Measurements from ENCODE around the gene PRDX5.

PRDX5 gene

DNA sequence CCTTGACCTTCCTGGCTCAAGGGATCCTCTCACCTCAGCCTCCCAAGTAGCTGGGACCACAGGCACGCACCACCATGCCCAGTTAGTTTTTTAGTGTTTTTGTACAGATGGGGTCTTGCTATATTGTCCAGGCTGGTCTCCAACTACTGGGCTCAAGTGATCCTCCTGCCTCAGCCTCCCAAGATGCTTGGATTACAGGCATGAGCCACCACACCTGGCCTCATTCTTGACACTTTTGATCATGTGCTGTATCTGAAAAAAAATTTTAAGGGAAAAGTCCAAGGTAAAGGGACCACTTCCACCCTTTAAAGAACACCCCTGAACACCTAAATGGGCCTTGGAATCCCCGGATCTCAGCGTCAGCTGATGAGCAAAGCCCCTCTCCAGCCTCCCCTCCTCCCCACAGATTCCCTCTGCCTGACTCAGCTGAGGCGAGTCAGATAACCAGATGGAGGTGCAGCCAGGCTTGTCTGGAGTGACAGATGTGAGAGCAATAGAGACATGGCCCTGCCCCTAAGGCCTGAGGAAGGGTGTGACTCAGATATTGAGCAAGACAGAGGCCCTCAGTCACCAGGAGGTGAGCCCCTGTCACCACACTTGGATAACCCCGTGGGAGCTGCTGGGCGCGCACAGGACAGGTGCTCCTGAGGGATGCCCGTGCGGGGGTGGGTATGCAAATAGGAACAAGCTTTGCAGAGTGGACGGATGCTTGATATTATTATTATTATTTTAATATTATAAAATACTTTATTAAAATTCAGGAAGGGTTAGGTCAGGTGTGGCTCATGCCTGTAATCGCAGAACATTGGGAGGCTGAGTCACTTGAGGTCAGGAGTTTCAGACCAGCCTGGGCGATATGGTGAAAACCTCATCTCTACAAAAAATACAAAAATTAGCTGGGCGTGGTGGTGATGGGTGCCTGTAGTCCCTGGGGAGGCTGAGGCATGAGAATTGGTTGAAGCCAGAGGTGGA lies 17.1 kb downstream of the PRDX5 start:
- intact Hi-C loops (cut with micrococcal nuclease), result no loop called here
- no peaks in the 10 kb centered on the region for H3K9me3 Mint-ChIP-seq
- peak overlapping the region; percentile 42 for H3K27ac Mint-ChIP-seq
- peaks cover 49% of the 10 kb centered on the region for H3K4me1 Mint-ChIP-seq (ENCODE audit: low read depth)
- no peaks in the 10 kb centered on the region for H3K36me3 Mint-ChIP-seq (ENCODE audit: low read depth)
- peaks cover 3% of the 10 kb centered on the region for H3K27me3 Mint-ChIP-seq
- no peak overlapping the region for H3K4me3 Mint-ChIP-seq

GRCh38 chr11:64337538-64338249 lies 19.8 kb downstream of the PRDX5 start:
- Mint-ChIP-seq H3K27ac (no peak overlapping the region), H3K4me1 (ENCODE audit: low read depth) (peaks cover 56% of the 10 kb centered on the region), H3K4me3 (no peak overlapping the region), H3K36me3 (ENCODE audit: low read depth) (peaks cover 15% of the 10 kb centered on the region), H3K9me3 (no peaks in the 10 kb centered on the region), H3K27me3 (no peaks in the 10 kb centered on the region)
- intact Hi-C loops (cut with micrococcal nuclease), result no loop called here

GRCh38 chr11:64338716-64339115 lies 20.8 kb downstream of the PRDX5 start:
- H3K4me1 Mint-ChIP-seq (ENCODE audit: low read depth), result peaks cover 64% of the 10 kb centered on the region
- H3K27ac Mint-ChIP-seq, result peak overlapping the region; percentile 93
- no peaks in the 10 kb centered on the region for H3K27me3 Mint-ChIP-seq
- intact Hi-C loops (cut with micrococcal nuclease), result no loop called here
- H3K4me3 Mint-ChIP-seq, result no peak overlapping the region
- peaks cover 25% of the 10 kb centered on the region for H3K36me3 Mint-ChIP-seq (ENCODE audit: low read depth)
- H3K9me3 Mint-ChIP-seq, result no peaks in the 10 kb centered on the region

GRCh38 chr11:64339286-64339685 lies 21.4 kb downstream of the PRDX5 start:
- Mint-ChIP-seq H3K27me3 (no peaks in the 10 kb centered on the region), H3K36me3 (ENCODE audit: low read depth) (peaks cover 31% of the 10 kb centered on the region), H3K4me1 (ENCODE audit: low read depth) (peaks cover 66% of the 10 kb centered on the region), H3K9me3 (no peaks in the 10 kb centered on the region), H3K27ac (peak overlapping the region; percentile 93), H3K4me3 (peak overlapping the region; percentile 80)
- intact Hi-C loops (cut with micrococcal nuclease), result no loop called here

- H3K9me3 Mint-ChIP-seq, result no peaks in the 10 kb centered on the region
These were observed 22.0 kb downstream of the PRDX5 start, which contains the start of gene CCDC88B for GRCh38 chr11:64339754-64340408. Gene CCDC88B (plus strand): TSS chr11:64340204. CDS start chr11:64340267, 63 bp downstream.

DNA sequence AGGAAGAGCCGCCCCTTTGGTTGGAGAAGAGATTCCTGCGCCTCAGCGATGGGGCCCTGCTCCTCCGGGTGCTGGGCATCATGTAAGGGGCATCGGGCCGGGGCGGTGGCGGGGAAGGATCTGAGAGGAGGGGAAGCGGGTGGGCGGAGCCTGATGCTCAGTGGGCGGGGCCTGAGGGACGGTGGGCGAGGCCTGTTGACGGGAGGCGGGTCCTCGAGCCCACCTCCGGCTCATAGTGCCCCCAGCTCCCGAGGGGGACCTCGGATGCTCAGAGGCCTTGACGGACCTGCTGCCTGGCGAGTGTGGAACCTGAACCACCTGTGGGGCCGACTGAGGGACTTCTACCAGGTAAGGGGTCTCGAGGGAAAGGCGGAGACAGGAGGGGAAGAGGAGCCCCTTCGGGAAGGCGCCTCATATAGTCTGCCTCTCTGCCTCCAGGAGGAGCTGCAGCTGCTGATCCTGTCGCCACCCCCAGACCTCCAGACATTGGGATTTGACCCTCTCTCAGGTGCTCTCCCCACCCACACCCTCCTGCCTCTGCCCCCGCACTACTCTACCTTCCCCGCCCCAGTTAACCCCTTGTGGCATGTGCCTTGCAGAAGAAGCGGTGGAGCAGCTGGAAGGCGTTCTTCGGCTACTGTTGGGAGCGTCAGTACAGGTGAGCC lies 22.9 kb downstream of the PRDX5 start:
- Mint-ChIP-seq H3K9me3 (no peaks in the 10 kb centered on the region), H3K36me3 (ENCODE audit: low read depth) (peaks cover 46% of the 10 kb centered on the region), H3K4me3 (peak overlapping the region; percentile 80), H3K4me1 (ENCODE audit: low read depth) (peaks cover 69% of the 10 kb centered on the region), H3K27ac (peak overlapping the region; percentile 93), H3K27me3 (no peaks in the 10 kb centered on the region)
- intact Hi-C loops (cut with micrococcal nuclease), result loop anchor here (5.0 kb wide), 1 partner anchor 34 kb away; the partner anchor contains the start of gene ESRRA

More at GRCh38 chr11:64339754-64340408, 22.0 kb downstream of the PRDX5 start, which contains the start of gene CCDC88B:
- Mint-ChIP-seq H3K4me1 (ENCODE audit: low read depth) (peaks cover 68% of the 10 kb centered on the region), H3K27ac (peak within 1 kb of the TSS; percentile 93), H3K4me3 (peak within 1 kb of the TSS; percentile 80), H3K27me3 (no peaks in the 10 kb centered on the region), H3K36me3 (ENCODE audit: low read depth) (peaks cover 37% of the 10 kb centered on the region)
- intact Hi-C loops (cut with micrococcal nuclease), result loop anchor here (5.0 kb wide), 1 partner anchor 33 kb away; the partner anchor contains the start of gene ESRRA

DNA sequence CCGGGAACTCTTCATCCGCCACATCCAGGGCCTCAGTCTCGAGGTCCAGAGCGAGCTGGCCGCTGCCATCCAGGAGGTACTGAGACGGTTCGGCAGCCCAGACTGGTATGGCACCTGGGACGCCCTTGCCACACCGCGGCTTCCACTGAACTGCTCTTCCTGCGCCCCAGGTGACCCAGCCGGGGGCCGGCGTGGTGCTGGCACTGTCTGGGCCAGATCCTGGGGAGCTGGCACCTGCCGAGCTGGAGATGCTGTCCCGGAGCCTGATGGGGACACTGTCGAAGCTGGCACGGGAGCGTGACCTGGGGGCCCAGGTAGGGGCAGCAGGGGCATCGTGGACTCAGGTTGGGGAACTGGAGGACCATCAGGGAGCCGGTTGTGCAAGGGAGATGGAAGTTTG lies 23.5 kb downstream of the PRDX5 start:
- H3K36me3 Mint-ChIP-seq (ENCODE audit: low read depth), result peaks cover 52% of the 10 kb centered on the region
- H3K27ac Mint-ChIP-seq, result peak overlapping the region; percentile 48
- H3K4me1 Mint-ChIP-seq (ENCODE audit: low read depth), result peaks cover 74% of the 10 kb centered on the region
- no peaks in the 10 kb centered on the region for H3K27me3 Mint-ChIP-seq
- intact Hi-C loops (cut with micrococcal nuclease), result loop anchor here (5.0 kb wide), 1 partner anchor 34 kb away; the partner anchor contains the start of gene ESRRA
- H3K9me3 Mint-ChIP-seq, result no peaks in the 10 kb centered on the region
- H3K4me3 Mint-ChIP-seq, result peak overlapping the region; percentile 80

DNA sequence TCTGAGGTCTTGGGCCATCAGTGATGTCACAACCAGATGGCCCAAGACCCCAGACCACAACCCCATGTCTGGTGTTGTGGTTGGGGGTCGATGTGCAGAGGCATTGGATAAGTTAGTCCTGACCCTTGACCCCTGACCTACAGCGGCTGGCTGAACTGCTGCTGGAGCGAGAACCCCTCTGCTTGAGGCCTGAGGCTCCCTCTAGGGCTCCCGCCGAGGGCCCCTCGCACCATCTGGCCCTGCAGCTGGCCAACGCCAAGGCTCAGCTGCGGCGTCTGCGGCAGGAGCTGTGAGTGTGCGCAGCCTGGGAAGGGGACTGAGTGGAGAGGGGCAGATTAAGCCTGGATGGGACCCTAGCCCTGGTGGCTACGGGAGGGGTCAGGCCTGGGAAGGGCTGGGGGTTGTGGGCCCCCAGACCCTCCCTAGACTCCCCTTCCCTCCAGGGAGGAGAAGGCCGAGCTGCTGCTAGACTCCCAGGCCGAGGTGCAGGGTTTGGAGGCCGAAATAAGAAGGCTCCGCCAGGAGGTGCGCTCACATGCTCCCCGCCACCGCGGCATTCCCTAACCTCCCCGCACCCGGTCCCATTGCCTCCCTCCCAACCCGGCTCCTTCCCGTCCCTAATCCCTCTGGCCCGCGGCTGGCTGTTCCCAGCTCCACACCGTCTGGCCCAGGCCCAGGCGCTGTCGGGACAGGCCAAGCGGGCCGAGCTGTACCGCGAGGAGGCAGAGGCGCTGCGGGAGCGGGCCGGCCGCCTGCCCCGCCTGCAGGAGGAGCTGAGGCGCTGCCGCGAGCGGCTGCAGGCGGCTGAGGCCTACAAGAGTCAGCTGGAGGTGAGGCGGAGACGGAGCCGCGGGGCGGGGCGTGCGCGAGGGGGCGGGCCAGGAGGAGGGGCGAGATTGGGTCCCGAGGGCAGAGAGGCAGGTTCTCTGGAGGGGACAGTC lies 24.2 kb downstream of the PRDX5 start:
- H3K27ac Mint-ChIP-seq, result peak overlapping the region; percentile 48
- peak overlapping the region; percentile 57 for H3K4me3 Mint-ChIP-seq
- no peaks in the 10 kb centered on the region for H3K27me3 Mint-ChIP-seq
- peaks cover 80% of the 10 kb centered on the region for H3K4me1 Mint-ChIP-seq (ENCODE audit: low read depth)
- no peaks in the 10 kb centered on the region for H3K9me3 Mint-ChIP-seq
- intact Hi-C loops (cut with micrococcal nuclease), result loop anchor here (5.0 kb wide), 1 partner anchor 35 kb away; the partner anchor contains the start of gene ESRRA
- peaks cover 59% of the 10 kb centered on the region for H3K36me3 Mint-ChIP-seq (ENCODE audit: low read depth)

DNA sequence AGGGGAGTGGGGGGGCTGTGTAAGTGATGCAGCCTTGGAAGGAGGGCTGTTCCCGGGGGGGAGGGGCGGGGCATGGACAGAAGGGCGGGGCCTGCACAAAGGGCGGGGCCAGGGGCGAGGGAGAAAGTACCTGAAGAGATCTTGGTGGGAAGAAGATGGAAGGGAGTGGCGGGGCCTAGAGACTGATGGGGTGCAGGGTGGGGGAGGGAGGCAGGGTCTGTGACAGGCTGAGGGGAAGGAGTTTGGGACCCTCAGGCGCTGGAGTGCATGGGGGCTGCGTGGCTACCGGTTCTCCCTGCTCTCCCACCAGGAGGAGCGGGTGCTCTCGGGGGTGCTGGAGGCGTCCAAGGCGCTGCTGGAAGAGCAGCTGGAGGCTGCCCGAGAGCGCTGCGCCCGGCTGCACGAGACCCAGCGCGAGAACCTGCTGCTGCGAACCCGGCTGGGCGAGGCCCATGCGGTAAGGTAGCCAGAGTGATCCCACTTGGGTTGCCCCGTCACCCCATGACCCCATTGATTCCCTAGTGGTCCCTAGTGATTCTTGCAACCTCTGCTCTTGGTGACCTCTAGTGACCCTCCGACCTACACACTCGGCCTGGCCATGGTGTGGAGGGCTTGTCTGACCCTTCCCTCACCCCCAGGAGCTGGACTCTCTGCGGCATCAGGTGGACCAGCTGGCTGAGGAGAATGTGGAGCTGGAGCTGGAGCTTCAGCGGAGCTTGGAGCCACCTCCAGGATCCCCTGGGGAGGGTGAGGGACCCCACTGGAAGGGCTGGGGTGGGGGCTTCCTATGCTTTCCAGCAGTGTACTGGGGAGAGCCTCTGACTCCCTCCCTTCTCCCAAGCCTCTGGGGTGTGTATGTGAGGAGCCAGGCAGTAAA lies 25.2 kb downstream of the PRDX5 start:
- Mint-ChIP-seq H3K27me3 (no peaks in the 10 kb centered on the region), H3K4me1 (ENCODE audit: low read depth) (peaks cover 84% of the 10 kb centered on the region), H3K36me3 (ENCODE audit: low read depth) (peaks cover 67% of the 10 kb centered on the region), H3K4me3 (no peak overlapping the region), H3K9me3 (no peaks in the 10 kb centered on the region), H3K27ac (no peak overlapping the region)
- intact Hi-C loops (cut with micrococcal nuclease), result loop anchor here (5.0 kb wide), 1 partner anchor 36 kb away; the partner anchor contains the start of gene ESRRA

GRCh38 chr11:64343767-64344559 lies 26.0 kb downstream of the PRDX5 start:
- H3K4me1 Mint-ChIP-seq (ENCODE audit: low read depth), result peaks cover 78% of the 10 kb centered on the region
- intact Hi-C loops (cut with micrococcal nuclease), result loop anchor here (5.0 kb wide), 1 partner anchor 37 kb away; the partner anchor contains the start of gene ESRRA

DNA sequence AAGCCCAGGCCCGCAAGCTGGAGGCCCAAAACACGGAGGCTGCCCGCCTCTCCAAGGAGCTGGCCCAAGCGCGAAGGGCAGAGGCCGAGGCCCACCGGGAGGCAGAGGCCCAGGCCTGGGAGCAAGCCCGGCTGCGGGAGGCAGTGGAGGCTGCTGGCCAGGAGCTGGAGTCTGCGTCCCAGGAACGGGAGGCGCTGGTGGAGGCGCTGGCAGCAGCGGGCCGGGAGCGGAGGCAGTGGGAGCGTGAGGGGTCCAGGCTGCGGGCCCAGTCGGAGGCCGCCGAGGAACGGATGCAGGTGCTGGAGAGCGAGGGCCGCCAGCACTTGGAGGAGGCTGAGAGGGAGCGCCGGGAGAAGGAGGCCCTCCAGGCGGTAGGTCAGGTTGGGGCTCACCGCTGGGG lies 26.9 kb downstream of the PRDX5 start:
- Mint-ChIP-seq H3K9me3 (no peaks in the 10 kb centered on the region), H3K4me3 (no peak overlapping the region), H3K36me3 (ENCODE audit: low read depth) (peaks cover 80% of the 10 kb centered on the region), H3K27me3 (no peaks in the 10 kb centered on the region), H3K27ac (no peak overlapping the region), H3K4me1 (ENCODE audit: low read depth) (peaks cover 69% of the 10 kb centered on the region)
- intact Hi-C loops (cut with micrococcal nuclease), result loop anchor here (5.0 kb wide), 1 partner anchor 37 kb away; the partner anchor contains the start of gene ESRRA

More at GRCh38 chr11:64343767-64344559, 26.0 kb downstream of the PRDX5 start:
- H3K27me3 Mint-ChIP-seq, result no peaks in the 10 kb centered on the region
- no peak overlapping the region for H3K4me3 Mint-ChIP-seq
- peaks cover 72% of the 10 kb centered on the region for H3K36me3 Mint-ChIP-seq (ENCODE audit: low read depth)
- no peak overlapping the region for H3K27ac Mint-ChIP-seq
- H3K9me3 Mint-ChIP-seq, result no peaks in the 10 kb centered on the region
